SIG-M5 treated with dmso at 0.1 percent for 504 hours (cell line): Measurements from ENCODE around the gene TBC1D24.
A peak's percentile ranks its signal among the peaks of the same experiment; 100 is the strongest.

Source experiments
- DNase-seq: peaks from one replicate; lab custom pipeline; 2025; ENCODE audit not compliant: unreplicated experiment; lab: John Stamatoyannopoulos, UW

TBC1D24 gene

DNA sequence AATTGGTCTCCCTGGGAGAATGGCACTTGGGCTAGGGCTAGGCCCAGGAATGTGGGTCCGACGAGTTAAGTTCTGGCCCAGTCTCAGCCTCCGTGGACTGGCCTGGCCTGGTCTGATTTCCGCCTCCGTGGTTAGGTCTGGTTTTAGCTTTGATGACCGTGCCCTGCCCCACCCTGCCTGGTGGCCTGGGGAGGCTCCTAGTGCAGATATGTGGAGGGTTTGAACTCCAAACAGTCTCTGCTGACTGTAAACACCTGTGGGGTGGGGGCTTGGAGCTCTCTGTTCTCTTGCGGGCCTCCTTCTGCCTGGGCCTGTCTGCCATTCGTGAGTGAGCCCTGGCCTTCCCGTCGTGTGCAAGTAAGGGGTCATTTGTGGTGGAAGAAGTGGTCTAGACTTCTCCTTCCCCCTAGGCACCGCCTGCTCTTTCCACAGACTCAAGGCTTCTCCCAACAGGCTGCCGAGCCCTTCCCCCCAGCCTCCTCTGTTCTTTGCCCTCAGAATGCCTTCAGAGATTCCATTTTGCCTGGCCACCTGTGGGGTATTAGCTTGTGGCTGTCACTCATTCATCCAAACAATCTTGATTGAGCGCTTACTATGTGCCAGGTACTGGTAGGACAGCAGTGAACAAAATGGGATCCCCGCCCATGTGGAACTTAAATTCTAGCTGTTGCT, 40.4 kb downstream of the TBC1D24 start:
- peak; percentile 63 for DNase-seq

DNA sequence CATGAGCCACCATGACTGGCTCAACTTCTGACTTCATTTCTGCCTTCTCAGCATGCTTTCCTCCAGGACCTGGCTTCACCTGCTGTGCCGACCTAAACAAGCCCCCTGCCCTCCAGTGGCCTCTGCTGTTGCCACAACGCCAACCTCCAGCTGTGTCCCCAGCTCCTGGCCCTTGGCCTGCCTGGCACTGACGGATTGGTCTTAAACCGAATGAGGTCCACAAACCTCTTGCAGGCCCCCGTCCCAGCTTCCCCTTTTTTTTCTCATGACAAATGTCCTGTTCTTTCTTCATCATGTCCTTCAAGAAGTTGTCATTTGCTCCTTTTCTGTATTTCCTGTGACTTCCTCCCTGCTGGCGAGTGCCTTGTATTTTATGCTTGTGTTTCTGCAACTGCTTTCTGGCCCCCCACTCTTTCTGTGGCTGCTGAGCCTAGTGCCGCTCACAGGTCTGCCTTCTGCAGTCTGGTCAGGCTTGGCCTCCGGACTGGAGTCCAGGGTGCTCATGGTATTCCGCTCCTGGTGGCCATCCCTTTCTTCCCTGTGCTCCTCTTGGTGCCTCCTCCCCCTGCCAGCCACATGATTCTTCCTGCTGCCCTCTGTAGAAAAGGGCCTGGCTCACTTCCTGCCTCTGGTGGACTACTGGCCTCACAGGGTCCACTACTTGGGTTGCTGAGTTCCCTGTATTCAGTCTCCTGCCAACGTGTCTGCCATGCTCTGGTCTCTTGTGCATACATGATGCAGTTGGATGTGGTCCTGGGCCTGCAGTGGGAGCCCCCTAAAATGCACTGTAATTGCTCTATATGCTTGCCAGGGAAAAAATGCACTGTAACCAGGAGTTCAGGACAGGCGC, 41.7 kb downstream of the TBC1D24 start:
- peak; percentile 89 for DNase-seq

DNA sequence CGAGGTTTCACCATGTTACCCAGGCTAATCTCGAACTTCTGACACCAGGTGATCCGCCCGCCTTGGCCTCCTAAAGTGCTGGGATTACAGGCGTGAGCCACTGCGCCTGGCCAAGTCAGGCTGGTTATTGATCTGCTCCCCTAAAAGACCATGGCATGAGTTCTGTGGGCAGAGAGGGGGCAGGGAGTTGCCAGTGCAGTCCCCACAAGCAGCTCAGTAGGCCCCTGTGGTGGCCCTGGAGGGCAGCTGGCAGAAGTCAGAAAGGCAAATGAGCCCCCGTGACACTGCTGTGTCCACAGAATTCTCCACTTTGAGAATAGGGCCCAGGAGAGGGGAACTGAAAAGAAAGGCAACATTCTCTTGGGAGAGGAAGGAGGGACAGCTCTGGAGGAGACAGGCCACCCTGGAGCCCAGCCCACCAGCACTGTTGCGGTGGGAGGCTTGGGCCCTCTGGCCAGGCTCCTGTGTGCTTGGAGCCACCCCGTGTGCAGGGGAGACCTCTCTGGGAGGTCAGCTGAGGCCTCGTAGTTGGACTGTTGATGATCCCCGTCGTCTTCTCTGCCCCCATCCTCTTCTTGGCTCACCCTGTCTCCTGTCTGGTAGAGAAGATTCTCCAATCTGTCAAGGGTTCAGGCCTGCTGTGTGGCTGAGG, 43.2 kb downstream of the TBC1D24 start:
- DNase-seq, result no peak

DNA sequence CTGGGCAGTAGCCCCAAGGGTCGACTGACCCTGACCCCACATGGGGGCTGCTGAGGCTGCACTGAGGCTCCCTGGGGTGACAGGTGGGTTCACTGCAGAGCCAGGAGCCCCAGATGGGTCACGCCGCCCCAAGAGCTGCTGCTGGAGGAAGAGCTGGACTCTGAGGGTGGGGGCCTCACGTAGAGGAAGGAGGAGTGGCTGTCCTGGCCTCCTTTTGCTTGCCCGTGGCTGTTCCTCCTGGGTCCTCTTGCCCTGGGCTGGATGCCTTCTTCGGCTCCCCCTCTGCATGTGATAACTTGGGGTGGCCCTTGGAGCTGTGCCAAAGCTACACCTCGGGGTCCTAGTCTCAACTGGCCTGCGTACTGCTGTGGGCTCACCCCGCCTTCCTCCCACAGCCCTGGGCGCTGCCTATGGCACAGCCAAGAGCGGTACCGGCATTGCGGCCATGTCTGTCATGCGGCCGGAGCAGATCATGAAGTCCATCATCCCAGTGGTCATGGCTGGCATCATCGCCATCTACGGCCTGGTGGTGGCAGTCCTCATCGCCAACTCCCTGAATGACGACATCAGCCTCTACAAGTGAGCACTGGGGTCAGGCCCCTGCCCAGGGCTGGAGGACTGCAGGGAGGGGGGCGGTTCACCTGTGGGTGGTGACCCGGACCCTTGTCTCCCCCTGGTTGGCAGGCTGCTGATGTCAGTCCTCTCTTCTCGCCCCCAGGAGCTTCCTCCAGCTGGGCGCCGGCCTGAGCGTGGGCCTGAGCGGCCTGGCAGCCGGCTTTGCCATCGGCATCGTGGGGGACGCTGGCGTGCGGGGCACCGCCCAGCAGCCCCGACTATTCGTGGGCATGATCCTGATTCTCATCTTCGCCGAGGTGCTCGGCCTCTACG, 44.1 kb downstream of the TBC1D24 start:
- no peak for DNase-seq

DNA sequence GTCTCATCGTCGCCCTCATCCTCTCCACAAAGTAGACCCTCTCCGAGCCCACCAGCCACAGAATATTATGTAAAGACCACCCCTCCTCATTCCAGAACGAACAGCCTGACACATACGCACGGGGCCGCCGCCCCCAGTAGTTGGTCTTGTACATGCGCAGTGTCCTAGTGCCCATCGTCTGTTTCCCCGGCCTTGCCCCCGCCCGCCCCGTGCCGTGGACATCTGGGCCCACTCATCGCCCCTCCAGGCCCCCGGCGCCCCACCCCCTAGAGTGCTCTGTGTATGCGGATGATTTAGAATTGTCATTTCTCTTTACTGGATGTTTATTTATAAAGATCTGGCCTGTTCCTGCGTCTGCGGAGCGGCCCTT, 44.8 kb downstream of the TBC1D24 start:
- no peak for DNase-seq

DNA sequence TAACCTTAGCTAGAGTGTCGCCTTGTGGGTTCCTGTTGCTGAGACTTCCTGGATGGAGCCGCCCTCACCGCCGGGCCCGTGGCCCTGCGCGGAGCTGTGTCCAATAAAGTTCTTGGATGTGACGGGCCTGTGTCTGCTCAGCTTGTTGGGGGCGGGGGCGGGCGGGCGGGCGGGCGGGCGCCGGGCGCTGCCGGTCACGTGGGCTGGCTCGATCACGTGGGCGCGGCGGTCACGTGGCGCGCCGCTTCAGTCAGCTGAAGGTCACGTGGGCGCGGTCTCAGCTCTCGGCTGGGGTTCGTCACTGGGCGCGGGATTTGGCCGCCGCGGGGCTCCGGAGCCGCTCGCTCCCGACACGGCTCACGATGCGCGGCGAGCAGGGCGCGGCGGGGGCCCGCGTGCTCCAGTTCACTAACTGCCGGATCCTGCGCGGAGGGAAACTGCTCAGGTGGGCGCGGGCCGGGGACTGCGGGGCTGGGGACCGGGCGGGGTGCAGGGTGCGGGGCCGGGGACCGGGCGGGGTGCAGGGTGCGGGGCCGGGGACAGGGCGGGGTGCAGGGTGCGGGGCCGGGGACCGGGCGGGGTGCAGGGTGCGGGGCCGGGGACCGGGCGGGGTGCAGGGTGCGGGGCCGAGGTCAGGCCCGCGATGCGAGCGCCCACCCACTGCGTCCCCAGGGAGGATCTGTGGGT, 45.3 kb downstream of the TBC1D24 start, which contains the start of gene AMDHD2:
Gene AMDHD2 (plus strand): TSS at position 275 of the 687 bp plus-strand sequence. CDS start 88 bp downstream, at position 363.
- DNase-seq, result peak; percentile 88

DNA sequence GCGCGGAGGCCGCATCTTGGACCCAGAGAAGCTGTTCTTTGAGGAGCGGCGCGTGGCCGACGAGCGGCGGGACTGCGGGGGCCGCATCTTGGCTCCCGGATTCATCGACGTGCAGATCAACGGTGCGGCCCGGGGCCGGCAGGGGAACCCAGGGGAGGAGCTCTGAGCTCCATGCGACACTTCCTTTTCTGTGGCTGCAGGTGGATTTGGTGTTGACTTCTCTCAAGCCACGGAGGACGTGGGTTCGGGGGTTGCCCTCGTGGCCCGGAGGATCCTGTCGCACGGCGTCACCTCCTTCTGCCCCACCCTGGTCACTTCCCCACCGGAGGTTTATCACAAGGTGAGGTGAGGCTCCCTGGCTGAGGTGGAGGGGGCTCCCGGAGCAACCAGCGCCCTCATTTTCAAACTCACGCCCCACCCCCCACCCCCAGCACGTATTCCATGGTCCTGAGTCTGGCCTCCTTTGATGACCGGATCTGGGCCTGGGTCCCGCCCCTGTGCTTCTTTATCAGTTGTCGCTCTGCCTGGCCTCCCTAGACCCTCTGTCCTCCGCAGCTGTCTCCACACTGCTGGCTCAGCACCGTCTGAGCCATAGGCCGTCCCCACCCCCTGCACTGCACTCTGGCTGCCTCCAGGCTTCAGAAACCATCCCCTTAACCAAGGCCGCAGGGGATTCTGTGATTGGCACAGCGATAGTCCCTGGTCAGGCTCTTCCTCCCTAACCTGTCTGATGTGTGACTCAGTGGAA, 46.0 kb downstream of the TBC1D24 start:
- DNase-seq, result peak; percentile 52

DNA sequence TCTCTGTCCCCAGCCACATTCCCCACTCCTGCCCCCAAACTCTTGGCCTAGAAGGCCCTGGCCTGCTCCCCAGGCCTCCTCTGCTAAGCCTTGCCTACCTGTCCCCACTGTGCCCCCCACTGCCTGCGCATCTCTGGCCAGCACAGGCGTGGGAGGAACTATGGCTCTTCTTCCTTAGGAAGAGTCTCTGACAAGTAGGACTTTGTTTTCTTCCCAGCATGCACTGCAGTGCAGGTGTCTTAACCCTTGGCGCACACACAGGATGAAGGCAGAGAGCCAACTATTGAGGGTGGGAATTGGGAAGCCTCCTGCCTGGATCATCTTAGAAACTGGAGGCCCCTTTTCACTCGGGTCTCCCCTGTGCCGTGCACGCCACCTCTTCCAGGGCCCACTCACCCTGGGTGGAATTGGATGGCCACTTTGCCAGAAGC, 48.9 kb downstream of the TBC1D24 start:
- no peak for DNase-seq

DNA sequence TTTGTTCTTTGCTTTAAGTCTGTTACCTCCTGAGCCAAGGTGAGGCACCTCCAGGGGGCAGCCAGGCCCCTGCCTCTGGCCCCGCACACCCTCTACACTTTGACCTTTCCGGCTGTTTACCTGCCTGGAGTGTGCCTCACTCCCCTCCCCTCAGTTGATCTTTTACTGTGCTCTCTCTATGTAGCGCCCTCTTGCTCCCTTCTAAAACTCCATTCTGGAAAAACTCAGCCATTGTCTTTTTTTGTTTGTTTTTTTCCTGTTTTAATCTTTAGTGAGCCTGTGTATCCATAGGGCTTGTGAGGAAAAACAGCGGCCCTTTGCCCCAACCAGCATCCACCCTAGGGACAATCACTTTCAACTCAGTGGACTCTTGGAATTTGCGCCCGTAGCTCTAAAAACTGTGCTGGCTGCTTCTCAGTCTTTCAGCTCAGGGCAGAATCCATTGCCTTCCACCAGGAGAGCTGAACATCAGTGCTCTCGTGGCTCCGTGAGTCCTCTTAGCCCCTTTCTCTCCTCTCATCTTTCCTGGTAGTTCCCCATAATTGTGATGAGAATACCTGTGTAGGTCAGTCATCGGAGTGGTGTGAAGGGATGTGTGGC, 49.5 kb downstream of the TBC1D24 start:
- no peak for DNase-seq

DNA sequence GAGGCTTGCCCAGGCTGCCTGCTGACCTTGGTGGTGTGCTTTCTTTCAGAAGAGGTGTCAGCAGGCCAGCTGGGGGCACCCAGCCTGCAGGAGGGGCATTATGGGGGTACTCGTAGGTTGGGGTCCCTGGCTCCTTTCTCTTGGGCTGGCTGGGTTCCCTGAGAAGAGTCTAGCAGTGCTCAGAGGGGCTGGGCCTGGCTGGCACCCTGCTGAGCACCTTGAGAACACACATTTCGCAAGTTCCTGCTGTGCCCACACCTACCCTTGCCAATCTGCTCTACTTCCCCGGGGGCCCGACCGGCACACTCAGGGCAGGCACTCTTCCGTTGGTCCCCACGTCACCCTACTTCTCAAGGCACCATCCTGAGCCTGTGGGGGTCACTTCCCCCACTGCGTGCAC, 51.2 kb downstream of the TBC1D24 start:
- no peak for DNase-seq

DNA sequence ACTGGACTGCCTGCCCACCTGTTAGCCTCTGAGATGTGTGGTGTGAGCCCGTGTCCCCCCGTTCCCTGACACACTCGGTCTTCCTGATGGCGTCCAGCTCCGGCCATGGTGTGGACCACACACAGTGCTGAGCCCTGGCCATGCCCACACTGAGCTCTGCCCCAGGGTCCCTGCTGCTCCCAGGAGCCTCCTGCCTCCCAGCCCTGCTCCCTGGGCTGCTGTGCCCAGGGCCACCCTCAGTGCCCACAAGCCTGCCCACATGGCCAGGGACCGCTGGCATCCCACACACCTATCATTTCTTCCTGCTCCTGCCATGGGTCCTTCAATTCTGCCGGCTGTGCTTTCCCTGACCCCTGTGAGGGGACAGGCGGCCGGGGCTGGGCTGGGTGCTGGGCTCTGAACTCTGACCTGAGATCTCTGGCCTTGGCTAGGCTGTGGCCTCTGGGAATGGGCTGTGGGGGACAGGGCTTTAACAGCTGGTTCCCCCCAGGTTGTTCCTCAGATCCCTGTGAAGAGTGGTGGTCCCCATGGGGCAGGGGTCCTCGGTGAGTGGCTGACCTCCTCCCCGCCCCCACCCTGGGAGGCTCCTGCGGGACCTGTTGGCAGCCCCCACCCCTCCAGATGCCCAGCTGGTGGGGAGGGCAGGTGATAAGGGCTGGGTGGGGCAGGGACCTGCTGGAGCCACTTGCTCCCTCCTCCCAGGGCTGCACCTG, 52.3 kb downstream of the TBC1D24 start:
- no peak for DNase-seq

DNA sequence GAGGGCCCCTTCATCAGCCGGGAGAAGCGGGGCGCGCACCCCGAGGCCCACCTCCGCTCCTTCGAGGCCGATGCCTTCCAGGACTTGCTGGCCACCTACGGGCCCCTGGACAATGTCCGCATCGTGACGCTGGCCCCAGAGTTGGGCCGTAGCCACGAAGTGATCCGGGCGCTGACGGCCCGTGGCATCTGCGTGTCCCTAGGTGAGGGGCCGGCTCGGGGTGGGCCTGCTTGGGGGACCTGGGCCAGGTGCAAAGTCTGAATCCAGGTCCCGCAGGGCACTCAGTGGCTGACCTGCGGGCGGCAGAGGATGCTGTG, 52.8 kb downstream of the TBC1D24 start:
- no peak for DNase-seq

DNA sequence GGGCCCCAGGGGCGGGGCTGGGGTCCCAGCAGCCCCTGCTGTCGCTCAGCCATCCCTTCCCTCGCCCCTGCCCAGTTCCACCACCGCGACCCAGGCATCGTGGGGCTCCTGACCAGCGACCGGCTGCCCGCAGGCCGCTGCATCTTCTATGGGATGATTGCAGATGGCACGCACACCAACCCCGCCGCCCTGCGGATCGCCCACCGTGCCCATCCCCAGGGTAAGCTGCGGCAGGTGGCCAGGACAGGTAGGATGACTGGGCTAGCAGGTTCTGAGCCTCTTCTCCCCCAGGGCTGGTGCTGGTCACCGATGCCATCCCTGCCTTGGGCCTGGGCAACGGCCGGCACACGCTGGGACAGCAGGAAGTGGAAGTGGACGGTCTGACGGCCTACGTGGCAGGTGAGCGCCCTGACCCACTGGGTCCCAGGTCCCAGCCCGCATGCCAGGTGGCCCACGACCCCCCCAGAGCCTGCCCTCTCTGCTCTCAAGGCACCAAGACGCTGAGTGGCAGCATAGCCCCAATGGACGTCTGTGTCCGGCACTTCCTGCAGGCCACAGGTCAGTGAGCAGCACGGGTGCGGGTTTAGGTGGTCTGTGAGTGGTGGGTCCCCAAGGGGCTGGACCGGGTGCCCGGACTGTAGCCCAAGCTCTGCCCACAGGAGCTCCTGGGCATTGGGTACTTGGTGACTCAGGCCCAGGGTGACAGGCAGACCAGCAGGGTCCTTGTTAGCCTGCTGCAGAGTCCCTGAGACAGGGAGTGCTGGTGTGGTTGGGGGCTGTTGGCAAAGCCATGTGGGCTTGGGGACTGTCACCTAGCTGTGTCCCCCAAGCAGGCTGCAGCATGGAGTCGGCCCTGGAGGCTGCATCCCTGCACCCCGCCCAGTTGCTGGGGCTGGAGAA, 53.5 kb downstream of the TBC1D24 start:
- DNase-seq, result no peak

DNA sequence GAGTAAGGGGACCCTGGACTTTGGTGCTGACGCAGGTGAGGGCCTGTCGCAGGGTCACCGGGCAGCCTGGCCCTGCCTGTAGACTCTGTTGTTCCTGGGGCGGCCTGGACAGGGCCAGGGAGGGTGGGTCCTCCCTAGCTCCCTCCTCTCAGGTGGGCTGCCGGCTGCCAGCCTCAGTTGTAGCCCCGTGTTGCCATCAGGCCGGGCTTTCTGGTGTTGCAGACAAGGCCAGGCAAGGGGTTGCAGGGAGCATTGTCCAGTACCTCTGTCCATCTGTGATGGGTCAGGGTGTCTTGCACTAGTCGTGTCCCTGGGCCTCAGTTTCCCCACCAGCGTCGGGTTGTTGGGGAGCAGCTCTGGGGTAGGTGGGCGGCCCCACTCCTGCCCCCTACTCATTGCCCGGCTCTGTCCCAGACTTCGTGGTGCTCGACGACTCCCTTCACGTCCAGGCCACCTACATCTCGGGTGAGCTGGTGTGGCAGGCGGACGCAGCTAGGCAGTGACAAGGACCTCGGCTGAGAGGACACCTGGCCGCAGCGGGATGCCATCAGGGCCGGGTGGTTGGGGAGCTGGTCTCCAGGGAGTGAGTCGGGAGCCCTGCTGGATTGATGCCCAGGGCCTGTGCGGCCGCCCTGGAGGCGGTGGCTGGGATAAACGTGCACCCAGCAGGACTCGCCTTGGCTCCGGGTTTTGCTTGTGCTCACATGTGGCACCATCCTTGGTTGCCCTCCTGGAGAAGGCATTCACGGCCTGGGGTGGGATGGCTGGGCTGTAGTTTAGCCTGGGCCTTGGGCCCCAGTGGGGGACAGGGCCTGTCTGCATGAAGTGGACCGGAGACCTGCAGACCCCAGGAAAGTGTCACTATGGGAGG, 54.4 kb downstream of the TBC1D24 start:
- no peak for DNase-seq

DNA sequence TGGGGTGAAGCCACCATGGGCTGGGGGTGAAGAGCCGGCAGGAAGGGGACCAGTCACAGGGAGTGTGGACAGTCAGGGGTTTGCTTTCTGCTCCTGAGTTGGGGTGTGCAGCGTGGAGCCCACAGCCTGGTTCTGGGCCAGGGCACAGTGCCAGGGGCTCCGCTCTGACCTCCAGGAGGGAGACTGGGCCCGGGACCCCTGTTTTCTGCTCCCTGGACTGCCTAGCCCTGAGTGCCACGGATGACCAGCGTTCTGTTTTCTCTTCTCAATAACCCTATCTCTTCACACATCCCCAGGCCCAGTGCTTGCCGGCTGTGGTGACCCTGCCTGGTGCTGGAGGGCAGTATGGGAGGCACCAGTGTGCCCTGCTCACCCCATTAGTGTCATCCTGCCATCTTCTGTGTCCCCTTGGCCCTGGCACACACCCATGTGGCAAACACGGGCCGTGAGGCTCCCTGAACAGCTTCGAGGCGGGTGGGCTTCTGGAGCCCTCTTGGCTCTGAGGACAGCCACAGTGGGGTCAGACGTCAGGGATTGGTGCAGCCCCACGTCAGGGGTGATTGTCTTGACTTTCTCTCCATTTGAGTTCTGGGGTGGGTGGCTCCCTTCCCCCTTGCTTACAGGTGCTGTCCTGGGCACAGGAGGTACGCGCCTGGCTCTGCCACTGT, 55.2 kb downstream of the TBC1D24 start:
- DNase-seq, result no peak

DNA sequence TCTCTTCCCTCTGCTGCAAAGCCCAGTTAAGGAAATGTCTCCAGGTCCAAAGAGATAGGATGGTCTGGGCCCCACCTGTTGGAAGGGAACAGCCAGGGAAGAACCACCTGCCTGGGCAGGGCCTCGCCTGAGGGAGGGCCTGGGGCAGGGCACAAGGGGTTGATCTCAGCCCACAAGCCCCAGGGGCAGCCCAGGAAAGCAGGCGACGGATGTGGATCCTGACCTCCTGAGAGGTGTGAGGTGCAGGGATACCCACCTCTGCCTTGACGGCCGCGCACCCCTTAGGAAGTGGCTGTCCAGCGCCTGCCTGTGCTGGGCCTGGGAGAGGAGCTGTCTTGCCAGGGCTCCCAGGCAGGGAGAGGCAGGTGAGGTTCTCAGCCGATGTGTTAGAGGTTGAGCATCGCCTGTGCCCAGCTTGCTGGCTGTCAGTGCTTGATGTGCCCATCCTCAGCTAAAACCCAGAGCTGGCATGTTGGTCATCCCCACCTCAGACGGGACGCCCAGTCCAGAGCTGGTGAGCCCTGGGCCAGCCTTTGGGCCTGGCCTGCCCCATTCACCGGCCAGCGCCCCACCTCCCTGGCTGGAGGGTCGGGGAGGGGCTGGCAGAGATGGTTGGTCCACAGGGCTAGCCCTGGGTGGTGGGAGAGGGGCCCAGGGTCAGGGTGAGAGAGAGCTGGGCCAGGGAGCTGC, 55.8 kb downstream of the TBC1D24 start:
- DNase-seq, result no peak
